GM12875 (cell line): Measurements from ENCODE around the gene UBE2G2.

ENCODE experiments used
- H3K4me3 ChIP-seq: one replicate; pipeline ENCODE4 v1.5.1; 2011; ENCODE audit warnings: low read depth, low read length, control low read depth
- CTCF ChIP-seq: IDR thresholded peaks from 2 replicates; pipeline ENCODE4 v1.5.1; 2011; ENCODE audit warnings: low read depth, mild to moderate bottlenecking, control low read depth, inconsistent platforms, low read length, moderate library complexity, borderline replicate concordance; ENCODE audit not compliant: insufficient read depth

Gene UBE2G2

GRCh38 chr21:44729336-44730027, 72.1 kb downstream of the UBE2G2 start:
- TF ChIP-seq CTCF, result no peak
- no peak overlapping the region for H3K4me3 ChIP-seq

GRCh38 chr21:44728716-44729115, 72.9 kb downstream of the UBE2G2 start:
- no peak overlapping the region for H3K4me3 ChIP-seq
- no peak for TF ChIP-seq CTCF

GRCh38 chr21:44727757-44728156, 73.9 kb downstream of the UBE2G2 start:
- TF ChIP-seq CTCF, result no peak
- no peak overlapping the region for H3K4me3 ChIP-seq

- TF ChIP-seq CTCF, result no peak
- H3K4me3 ChIP-seq, result no peak overlapping the region
These were observed 74.3 kb downstream of the UBE2G2 start for GRCh38 chr21:44727321-44727720.

- no peak overlapping the region for H3K4me3 ChIP-seq
- TF ChIP-seq CTCF, result no peak
These were observed 74.8 kb downstream of the UBE2G2 start for GRCh38 chr21:44726826-44727225.

- H3K4me3 ChIP-seq, result no peak overlapping the region
- no peak for TF ChIP-seq CTCF
These were observed 76.7 kb downstream of the UBE2G2 start for GRCh38 chr21:44724926-44725325.

GRCh38 chr21:44724196-44724595, 77.4 kb downstream of the UBE2G2 start:
- TF ChIP-seq CTCF, result no peak
- no peak overlapping the region for H3K4me3 ChIP-seq
